Measurements from ENCODE around the gene INPP5A. TPM values are rescaled to one million over a fixed set of nuclear protein-coding genes. Genes with fewer than 3 reads are reported as not detected.

The INPP5A gene
- total RNA-seq, 2 donors from 2014 or later: 20.7 to 26.7 TPM

GRCh38 chr10:132534391-132535064, 3.1 kb upstream of the INPP5A start:
- H3K4me1 Mint-ChIP-seq: peaks cover 11% of the 10 kb centered on the region

GRCh38 chr10:132535065-132535651, 2.4 kb upstream of the INPP5A start:
- Mint-ChIP-seq H3K27ac (no peak overlapping the region), H3K27me3 (ENCODE audit: insufficient read depth) (peaks cover 31% of the 10 kb centered on the region), H3K4me1 (peaks cover 17% of the 10 kb centered on the region), H3K4me3 (no peak overlapping the region), H3K36me3 (ENCODE audit: low read depth) (no peaks in the 10 kb centered on the region), H3K9me3 (peaks cover 21% of the 10 kb centered on the region)
- no peaks in the 10 kb centered on the region for H3K36me3 ChIP-seq (ENCODE audit: control insufficient read depth, insufficient read depth, low read length)
- peaks cover 20% of the 10 kb centered on the region for H3K9me3 ChIP-seq (ENCODE audit: control insufficient read depth, low read length)
- DNase-seq: peak; percentile 40
- TF ChIP-seq CTCF (conservative IDR thresholded peaks at IDR 0.05): no peak
- 92 to 98% methylated on average over 15 to 18 of the region's 18 CpGs for WGBS, 2 experiments (ENCODE audit: insufficient coverage in 1 of 2, insufficient read length in 1 of 2)
- H3K4me1 ChIP-seq (ENCODE audit: control insufficient read depth, insufficient read depth, low read length): peaks cover 2% of the 10 kb centered on the region
- H3K27ac ChIP-seq (ENCODE audit: low read depth, low read length): no peak overlapping the region
- H3K4me3 ChIP-seq (ENCODE audit: low read length): no peak overlapping the region
- H3K9ac ChIP-seq (ENCODE audit: extremely low read depth, low read length, poor library complexity, severe bottlenecking): no peak overlapping the region
- H3K27me3 ChIP-seq (ENCODE audit: control insufficient read depth, insufficient read depth, low read length, poor library complexity, severe bottlenecking): no peaks in the 10 kb centered on the region

More at GRCh38 chr10:132534391-132535064, 3.1 kb upstream of the INPP5A start:
- peaks cover 2% of the 10 kb centered on the region for H3K4me1 ChIP-seq (ENCODE audit: control insufficient read depth, insufficient read depth, low read length)
- no peak for TF ChIP-seq CTCF (conservative IDR thresholded peaks at IDR 0.05)
- Mint-ChIP-seq H3K27ac (no peak overlapping the region), H3K9me3 (peaks cover 23% of the 10 kb centered on the region), H3K27me3 (ENCODE audit: insufficient read depth) (peaks cover 34% of the 10 kb centered on the region), H3K4me3 (no peak overlapping the region), H3K36me3 (ENCODE audit: low read depth) (no peaks in the 10 kb centered on the region)
- H3K9ac ChIP-seq (ENCODE audit: extremely low read depth, low read length, poor library complexity, severe bottlenecking): no peak overlapping the region
- H3K4me3 ChIP-seq (ENCODE audit: low read length): no peak overlapping the region
- no peaks in the 10 kb centered on the region for H3K36me3 ChIP-seq (ENCODE audit: control insufficient read depth, insufficient read depth, low read length)
- H3K27me3 ChIP-seq (ENCODE audit: control insufficient read depth, insufficient read depth, low read length, poor library complexity, severe bottlenecking): no peaks in the 10 kb centered on the region
- peaks cover 21% of the 10 kb centered on the region for H3K9me3 ChIP-seq (ENCODE audit: control insufficient read depth, low read length)
- no peak overlapping the region for H3K27ac ChIP-seq (ENCODE audit: low read depth, low read length)
- peak; percentile 35 for DNase-seq
- WGBS, 2 experiments (ENCODE audit: insufficient coverage in 1 of 2, insufficient read length in 1 of 2): 89 to 96% methylated on average over 6 to 8 of the region's 8 CpGs

- H3K4me3 Mint-ChIP-seq: peak overlapping the region; percentile 79
- DNase-seq: peak; percentile 54
- H3K4me1 ChIP-seq (ENCODE audit: control insufficient read depth, insufficient read depth, low read length): peaks cover 2% of the 10 kb centered on the region
- peaks cover 8% of the 10 kb centered on the region for H3K9me3 ChIP-seq (ENCODE audit: control insufficient read depth, low read length)
- peak overlapping the region; percentile 41 for H3K9ac ChIP-seq (ENCODE audit: extremely low read depth, low read length, poor library complexity, severe bottlenecking)
- 41 to 57% methylated on average over 14 to 21 of the region's 21 CpGs for WGBS, 2 experiments (ENCODE audit: insufficient coverage in 1 of 2, insufficient read length in 1 of 2)
- peak overlapping the region; percentile 80 for H3K4me3 ChIP-seq (ENCODE audit: low read length)
- H3K36me3 Mint-ChIP-seq (ENCODE audit: low read depth): no peaks in the 10 kb centered on the region
- no peaks in the 10 kb centered on the region for H3K36me3 ChIP-seq (ENCODE audit: control insufficient read depth, insufficient read depth, low read length)
- H3K4me1 Mint-ChIP-seq: peaks cover 28% of the 10 kb centered on the region
- peaks cover 11% of the 10 kb centered on the region for H3K9me3 Mint-ChIP-seq
- H3K27me3 ChIP-seq (ENCODE audit: control insufficient read depth, insufficient read depth, low read length, poor library complexity, severe bottlenecking): no peaks in the 10 kb centered on the region
- H3K27ac Mint-ChIP-seq: no peak overlapping the region
- peaks cover 24% of the 10 kb centered on the region for H3K27me3 Mint-ChIP-seq (ENCODE audit: insufficient read depth)
- peak overlapping the region; percentile 49 for H3K27ac ChIP-seq (ENCODE audit: low read depth, low read length)
- TF ChIP-seq CTCF (conservative IDR thresholded peaks at IDR 0.05): no peak
These were observed 1.2 kb upstream of the INPP5A start for GRCh38 chr10:132536241-132536876.
